HPDE6-E6E7 (cell line): ENCODE measurements around the gene NME9.

Experiments
- DNase-seq: peaks from one replicate; pipeline ENCODE4 v3.0.0; 2011; ENCODE audit warnings: missing footprints; ENCODE audit errors: extremely low spot score

NME9 gene

DNA sequence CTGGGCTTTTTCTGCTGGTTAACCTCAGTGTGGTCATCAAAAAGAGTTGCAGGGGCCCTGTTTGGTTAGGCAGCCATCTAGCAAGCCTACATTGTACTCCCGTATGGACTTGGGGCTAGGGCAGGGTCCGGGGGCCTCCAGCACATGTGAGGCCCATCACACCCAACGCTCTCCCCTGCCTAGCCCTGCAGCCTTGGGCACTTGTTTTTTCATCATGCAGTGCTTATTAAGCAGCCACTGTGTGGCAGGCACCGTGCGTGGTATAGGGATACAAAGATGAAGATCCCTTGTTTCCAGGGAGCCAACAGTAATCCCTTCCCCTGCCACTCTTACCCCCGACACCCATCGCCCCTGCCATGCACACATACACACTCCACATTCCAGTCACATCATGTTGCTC lies 32.9 kb upstream of the NME9 start:
- DNase-seq = no peak

GRCh38 chr3:138361561-138361971 lies 31.9 kb upstream of the NME9 start:
- no peak for DNase-seq

GRCh38 chr3:138360869-138361525 lies 31.3 kb upstream of the NME9 start:
- no peak for DNase-seq

- no peak for DNase-seq
Observed at GRCh38 chr3:138359919-138360868, 30.5 kb upstream of the NME9 start.

DNA sequence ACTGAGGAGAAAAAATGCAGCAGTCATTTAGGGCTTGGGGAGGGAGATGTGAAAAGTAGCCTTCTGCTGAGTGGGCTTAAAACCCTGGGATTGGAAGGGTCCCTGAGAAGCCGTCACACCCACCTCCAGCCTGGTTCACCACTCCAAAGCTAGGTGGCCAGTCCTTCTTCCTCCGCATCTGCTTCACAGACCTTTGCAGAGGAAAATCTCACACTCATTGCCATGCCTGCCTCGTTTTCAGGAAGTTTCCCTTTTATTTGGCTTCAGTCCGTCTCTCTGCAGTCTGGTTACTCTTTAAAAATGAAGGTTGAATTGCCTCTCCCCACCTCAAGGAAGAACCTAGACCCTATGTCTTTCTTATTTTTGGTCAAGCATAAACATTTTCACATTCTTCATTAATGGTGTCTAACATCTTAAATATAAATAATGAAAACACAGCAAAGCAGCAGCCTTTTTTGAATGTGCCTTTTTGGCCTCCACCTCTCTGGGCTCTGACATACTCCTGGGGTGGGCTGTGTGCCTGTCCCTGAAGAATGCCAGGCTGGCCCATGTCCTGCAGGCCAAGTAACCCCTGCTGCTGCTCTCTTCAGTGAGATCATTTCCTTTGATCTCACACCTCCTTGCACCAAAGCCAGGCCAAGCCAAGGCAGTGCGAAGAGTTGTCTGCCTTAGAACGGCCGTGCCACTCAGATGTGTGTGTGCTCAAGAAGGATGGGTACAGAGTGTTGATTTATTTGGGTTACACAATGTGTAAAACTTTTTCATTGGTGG lies 29.7 kb upstream of the NME9 start:
- no peak for DNase-seq

DNA sequence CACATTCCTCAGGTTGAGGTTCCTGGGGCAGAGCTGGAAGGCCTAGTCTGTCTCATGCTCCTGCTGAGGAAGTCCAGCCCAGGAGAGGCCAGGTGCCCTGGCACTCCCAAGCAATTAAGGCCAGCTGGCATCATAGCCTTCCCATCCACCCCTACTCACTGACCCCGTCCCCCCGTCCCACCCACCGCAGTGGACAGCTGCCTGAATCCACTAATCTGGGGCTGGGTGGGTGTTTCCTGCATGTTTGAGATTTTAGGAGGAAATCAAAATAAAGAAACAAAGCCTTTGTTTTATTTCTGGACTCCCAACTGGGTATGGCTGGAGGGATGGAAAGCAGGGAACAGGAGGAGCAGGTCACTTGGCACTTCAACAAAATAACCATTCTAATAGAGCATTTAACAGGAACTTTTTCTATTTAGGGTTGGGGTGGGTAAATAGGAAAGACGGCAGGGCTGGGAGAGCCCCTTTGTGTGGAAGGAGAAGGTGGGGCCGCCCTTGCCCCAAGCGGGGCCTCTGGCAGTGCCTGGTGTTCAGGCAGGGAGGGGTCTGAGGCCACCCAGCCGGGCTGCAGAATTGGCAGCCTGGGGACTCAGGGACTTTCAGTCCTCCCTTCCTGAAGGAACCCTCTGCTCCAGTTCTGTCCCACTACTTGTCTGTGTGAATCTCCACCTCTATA lies 27.2 kb upstream of the NME9 start:
- no peak for DNase-seq

DNA sequence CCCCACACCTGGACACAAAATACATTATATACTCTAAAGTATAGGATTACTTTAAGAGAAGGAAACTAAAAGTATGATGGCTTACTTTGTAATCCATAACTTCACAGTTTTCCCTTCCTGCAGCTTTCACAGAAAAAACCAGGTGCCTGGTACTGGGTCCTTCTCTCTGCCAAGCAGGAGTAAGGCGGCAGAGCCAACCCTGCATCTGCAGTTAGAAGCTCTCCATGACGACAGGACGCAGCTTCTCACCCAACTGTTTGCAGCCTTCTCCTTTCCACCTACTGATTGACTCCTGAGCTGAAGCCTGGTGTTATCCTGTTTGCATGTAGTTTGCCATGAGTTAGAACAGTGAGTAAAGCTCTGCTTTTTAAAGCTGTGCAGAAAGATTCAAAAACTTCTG lies 25.4 kb upstream of the NME9 start:
- DNase-seq = no peak

GRCh38 chr3:138354376-138354775 lies 24.7 kb upstream of the NME9 start:
- no peak for DNase-seq

GRCh38 chr3:138351916-138352550 lies 22.4 kb upstream of the NME9 start:
- no peak for DNase-seq

- DNase-seq = no peak
Observed at GRCh38 chr3:138351151-138351550, 21.5 kb upstream of the NME9 start.

DNA sequence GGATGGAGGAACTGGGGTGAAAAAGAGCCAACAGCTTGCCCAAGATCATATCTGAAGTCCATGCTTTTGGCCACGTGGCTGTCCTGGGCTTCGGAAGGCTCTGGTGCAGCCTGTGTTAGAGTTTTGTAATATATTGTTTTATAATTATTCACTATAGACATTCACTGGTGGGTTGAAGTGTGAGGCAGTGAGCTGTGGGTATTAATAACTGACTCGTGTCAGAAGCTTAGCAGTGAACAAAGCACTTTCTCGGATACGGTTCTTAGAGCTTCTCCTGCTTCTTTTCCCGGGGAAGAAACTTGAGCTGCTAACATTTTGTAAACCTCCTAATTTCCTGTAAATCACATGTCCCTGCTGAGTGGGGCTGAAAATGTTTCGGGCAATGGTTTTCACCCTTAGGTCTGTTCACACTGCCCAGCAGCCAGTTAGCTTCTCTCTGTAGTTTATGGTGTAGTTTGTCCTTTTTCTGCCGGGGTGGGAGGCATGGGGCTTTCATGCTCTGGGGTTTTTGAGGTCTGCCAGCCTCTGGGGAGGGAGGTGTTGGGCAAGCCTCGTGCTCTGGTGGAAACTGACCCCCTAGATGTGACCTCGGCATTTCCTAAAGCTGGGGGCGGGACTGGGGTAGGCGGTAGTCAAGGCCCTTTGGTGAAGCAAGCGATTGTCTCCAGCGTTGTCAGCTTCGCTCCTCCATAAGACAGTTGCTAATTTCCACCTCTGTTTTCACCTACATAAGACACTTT lies 20.4 kb upstream of the NME9 start:
- no peak for DNase-seq

GRCh38 chr3:138348754-138349739 lies 19.4 kb upstream of the NME9 start:
- no peak for DNase-seq

- DNase-seq = peak; percentile 34
Observed at GRCh38 chr3:138347960-138348753, 18.5 kb upstream of the NME9 start, which contains the start of gene MRAS. Gene MRAS, plus strand, starts transcription at chr3:138348579. Its CDS starts 24,305 bp downstream, at chr3:138372884.

DNA sequence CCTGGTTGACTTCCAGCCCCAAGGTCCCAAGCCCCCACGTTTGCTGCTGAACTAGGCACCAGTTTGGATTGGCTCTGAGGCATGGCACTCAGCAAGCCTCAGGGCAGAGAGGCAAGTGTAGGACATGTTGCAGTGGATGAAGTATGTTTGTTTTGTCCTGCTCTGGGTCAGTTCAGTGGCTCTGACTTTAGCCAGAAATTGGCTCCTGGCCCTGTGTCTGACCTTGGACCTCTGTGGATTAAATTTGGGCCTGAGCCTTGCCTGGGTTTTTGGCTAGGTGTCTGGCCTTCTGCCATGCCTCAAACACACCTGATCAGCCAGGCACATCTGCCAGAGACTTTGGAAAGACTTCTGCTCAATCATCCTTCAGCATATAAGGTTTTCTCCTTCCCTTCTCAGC lies 15.1 kb upstream of the NME9 start:
- DNase-seq = no peak

- no peak for DNase-seq
Observed at GRCh38 chr3:138340511-138340910, 10.9 kb upstream of the NME9 start.

GRCh38 chr3:138338811-138339210 lies 9.2 kb upstream of the NME9 start:
- DNase-seq = no peak

- DNase-seq = no peak
Observed at GRCh38 chr3:138338244-138338643, 8.6 kb upstream of the NME9 start.

- no peak for DNase-seq
Observed at GRCh38 chr3:138336454-138336999, 6.9 kb upstream of the NME9 start.
